GM12875 (cell line): Measurements from ENCODE around the gene F12.

Source experiments
- H3K4me3 ChIP-seq: one replicate; pipeline ENCODE4 v1.5.1; 2011; ENCODE audit warnings: low read depth, low read length, control low read depth
- TF ChIP-seq, protein P1 (sequence below): IDR thresholded peaks from 2 replicates; pipeline ENCODE4 v1.5.1; 2011; ENCODE audit warnings: low read depth, mild to moderate bottlenecking, control low read depth, inconsistent platforms, low read length, moderate library complexity, borderline replicate concordance; ENCODE audit not compliant: insufficient read depth

The F12 gene

GRCh38 chr5:177393990-177394389 is 15.4 kb downstream of the F12 start:
- H3K4me3 ChIP-seq: no peak overlapping the region
- TF ChIP-seq, protein P1, sequence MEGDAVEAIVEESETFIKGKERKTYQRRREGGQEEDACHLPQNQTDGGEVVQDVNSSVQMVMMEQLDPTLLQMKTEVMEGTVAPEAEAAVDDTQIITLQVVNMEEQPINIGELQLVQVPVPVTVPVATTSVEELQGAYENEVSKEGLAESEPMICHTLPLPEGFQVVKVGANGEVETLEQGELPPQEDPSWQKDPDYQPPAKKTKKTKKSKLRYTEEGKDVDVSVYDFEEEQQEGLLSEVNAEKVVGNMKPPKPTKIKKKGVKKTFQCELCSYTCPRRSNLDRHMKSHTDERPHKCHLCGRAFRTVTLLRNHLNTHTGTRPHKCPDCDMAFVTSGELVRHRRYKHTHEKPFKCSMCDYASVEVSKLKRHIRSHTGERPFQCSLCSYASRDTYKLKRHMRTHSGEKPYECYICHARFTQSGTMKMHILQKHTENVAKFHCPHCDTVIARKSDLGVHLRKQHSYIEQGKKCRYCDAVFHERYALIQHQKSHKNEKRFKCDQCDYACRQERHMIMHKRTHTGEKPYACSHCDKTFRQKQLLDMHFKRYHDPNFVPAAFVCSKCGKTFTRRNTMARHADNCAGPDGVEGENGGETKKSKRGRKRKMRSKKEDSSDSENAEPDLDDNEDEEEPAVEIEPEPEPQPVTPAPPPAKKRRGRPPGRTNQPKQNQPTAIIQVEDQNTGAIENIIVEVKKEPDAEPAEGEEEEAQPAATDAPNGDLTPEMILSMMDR: no peak

- no peak overlapping the region for H3K4me3 ChIP-seq
- TF ChIP-seq, protein P1: no peak
These were observed 16.1 kb downstream of the F12 start for GRCh38 chr5:177393206-177393765.

- TF ChIP-seq, protein P1: no peak
These were observed 16.6 kb downstream of the F12 start for GRCh38 chr5:177392765-177393164.

GRCh38 chr5:177390363-177391300 is 18.7 kb downstream of the F12 start:
- TF ChIP-seq, protein P1: peak; percentile 94
- no peak overlapping the region for H3K4me3 ChIP-seq

More at GRCh38 chr5:177392765-177393164, 16.6 kb downstream of the F12 start:
- H3K4me3 ChIP-seq: no peak overlapping the region

DNA sequence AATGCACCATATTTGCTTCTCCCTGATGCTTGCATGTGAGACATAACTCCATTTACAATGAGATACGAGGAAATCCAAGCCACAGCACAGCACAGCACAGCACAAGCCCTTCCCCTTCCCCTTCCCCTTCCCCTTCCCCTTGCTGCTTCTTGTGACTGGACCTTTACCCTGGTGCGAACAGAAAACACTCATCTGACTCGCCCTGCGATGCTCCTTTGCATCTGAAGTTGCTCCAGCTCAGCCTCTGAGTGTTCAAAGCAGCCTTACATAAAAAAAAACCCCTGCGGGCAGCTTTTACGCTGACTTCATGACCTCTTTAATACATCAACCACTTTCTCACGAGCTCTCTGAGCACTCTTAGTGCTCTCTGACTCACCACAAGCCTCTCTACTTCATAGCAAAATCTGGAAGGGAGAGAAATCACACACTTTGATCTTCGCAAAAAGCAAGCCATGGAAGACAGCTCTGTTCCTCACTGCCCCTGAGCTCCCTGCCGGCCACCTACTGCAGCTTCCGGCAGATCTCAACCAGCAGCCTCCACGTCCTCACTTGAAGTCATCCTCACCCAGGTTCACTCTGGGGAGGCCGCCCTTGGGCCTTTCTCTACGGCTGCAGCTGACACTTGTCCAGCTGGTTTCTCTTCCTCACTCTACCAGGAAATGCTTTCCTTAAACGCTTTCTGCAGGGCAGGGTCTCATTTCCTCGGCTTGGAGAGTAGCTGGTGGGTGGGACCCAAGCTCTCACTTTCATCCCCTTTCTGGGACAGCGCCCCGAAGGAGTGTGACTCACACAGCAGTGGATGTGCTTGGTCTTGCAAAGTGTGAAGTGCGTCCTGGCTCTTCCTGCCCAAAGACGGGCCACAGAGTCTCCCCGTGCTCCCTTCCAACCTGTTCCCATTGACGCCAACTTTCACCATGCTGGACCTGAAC is 19.9 kb downstream of the F12 start:
- TF ChIP-seq, protein P1: no peak
- no peak overlapping the region for H3K4me3 ChIP-seq

- TF ChIP-seq, protein P1: no peak
- no peak overlapping the region for H3K4me3 ChIP-seq
These were observed 20.8 kb downstream of the F12 start for GRCh38 chr5:177388521-177389052.
